ENCODE results near the gene STOML2.

DNA sequence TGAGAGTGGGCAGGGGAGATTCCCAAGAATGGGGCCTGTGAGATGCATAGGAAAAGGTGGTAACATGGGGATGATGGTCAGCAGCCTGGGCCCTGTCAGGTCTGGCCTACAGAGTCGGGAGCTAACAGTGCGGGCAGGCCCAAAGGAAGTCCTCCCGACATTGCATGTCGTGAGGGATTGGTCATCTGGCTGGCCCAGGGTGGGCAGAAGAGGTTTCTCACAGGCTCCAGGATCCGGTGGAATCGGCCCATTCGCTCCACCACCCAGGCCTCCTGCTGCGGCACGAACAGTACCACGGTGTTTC lies 514 bp downstream of the STOML2 start:
- TF ChIP-seq CTCF (IDR thresholded peaks at IDR 0.05; ENCODE audit: low read length), result no peak
- TF ChIP-seq EZH2 (IDR thresholded peaks at IDR 0.05; ENCODE audit: borderline replicate concordance, low read length), result no peak
